Uterus (tissue), 2 donors: ENCODE results near the gene SLC29A2.
"Not testable (repeated sequence)": the region's sequence is repeated elsewhere in the genome, so short reads cannot be mapped to it uniquely, and the experiment has no call there.

Experiments
- POLR2A ChIP-seq, 2 donors: fragments of 450-650 bp; IDR thresholded peaks; one replicate each; pipeline ENCODE4 v1.6.1; 2016; ENCODE audit warnings: antibody characterized with exemption in 2 of 2, mild to moderate bottlenecking in 1 of 2, moderate library complexity in 1 of 2
- TF ChIP-seq, protein P1 (sequence below), 4 experiments: fragments of 200-600 bp in 2 of 4; fragments of 450-650 bp in 2 of 4; sonication (generic) in 2 of 4; IDR thresholded peaks; one replicate each; pipeline ENCODE4 v1.5.1; 2016 to 2019; ENCODE audit warnings: antibody characterized with exemption in 4 of 4, mild to moderate bottlenecking in 2 of 4, moderate library complexity in 1 of 4

DNA sequence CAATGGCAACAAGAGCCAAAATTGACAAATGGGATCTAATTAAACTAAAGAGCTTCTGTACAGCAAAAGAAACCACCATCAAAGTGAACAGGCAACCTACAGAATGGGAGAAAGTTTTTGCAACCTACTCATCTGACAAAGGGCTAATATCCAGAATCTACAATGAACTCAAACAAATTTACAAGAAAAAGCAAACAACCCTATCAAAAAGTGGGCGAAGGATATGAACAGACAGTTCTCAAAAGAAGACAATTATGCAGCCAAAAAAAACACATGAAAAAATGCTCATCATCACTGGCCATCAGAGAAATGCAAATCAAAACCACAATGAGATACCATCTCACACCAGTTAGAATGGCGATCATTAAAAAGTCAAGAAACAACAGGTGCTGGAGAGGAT lies 51.3 kb downstream of the SLC29A2 start:
- not testable (repeated sequence) for TF ChIP-seq POLR2A (IDR thresholded peaks at IDR 0.05)
- TF ChIP-seq, protein P1, sequence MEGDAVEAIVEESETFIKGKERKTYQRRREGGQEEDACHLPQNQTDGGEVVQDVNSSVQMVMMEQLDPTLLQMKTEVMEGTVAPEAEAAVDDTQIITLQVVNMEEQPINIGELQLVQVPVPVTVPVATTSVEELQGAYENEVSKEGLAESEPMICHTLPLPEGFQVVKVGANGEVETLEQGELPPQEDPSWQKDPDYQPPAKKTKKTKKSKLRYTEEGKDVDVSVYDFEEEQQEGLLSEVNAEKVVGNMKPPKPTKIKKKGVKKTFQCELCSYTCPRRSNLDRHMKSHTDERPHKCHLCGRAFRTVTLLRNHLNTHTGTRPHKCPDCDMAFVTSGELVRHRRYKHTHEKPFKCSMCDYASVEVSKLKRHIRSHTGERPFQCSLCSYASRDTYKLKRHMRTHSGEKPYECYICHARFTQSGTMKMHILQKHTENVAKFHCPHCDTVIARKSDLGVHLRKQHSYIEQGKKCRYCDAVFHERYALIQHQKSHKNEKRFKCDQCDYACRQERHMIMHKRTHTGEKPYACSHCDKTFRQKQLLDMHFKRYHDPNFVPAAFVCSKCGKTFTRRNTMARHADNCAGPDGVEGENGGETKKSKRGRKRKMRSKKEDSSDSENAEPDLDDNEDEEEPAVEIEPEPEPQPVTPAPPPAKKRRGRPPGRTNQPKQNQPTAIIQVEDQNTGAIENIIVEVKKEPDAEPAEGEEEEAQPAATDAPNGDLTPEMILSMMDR (IDR thresholded peaks at IDR 0.05): not testable (repeated sequence)
